ENCODE measurements around the gene MYO19.

- TF ChIP-seq CTCF (conservative IDR thresholded peaks at IDR 0.05; ENCODE audit: low read length) (no peak), EZH2phosphoT487 (IDR thresholded peaks at IDR 0.05; ENCODE audit: borderline replicate concordance, low read depth, low read length) (no peak)
Observed at GRCh38 chr17:36532435-36532975, 2.2 kb downstream of the MYO19 start.

Measured in OCI-LY7 (cell line).